Prostate gland (tissue), 2 donors: ENCODE results near the gene HNRNPL.

Experiments used
- POLR2AphosphoS5 ChIP-seq: sonication (generic); formaldehyde crosslinking; IDR thresholded peaks from one replicate; pipeline ENCODE4 v1.6.1; 2017; ENCODE audit warnings: antibody characterized with exemption
- TF ChIP-seq, protein P1 (sequence below), 4 experiments: fragments of 200-600 bp in 2 of 4; fragments of 450-650 bp in 2 of 4; sonication (generic) in 2 of 4; IDR thresholded peaks; 1 replicate in 3 of 4; 2 replicates in 1 of 4; pipeline ENCODE4 v1.5.1; 2016 to 2019; ENCODE audit warnings: antibody characterized with exemption in 4 of 4, mild to moderate bottlenecking in 2 of 4, moderate library complexity in 2 of 4

DNA sequence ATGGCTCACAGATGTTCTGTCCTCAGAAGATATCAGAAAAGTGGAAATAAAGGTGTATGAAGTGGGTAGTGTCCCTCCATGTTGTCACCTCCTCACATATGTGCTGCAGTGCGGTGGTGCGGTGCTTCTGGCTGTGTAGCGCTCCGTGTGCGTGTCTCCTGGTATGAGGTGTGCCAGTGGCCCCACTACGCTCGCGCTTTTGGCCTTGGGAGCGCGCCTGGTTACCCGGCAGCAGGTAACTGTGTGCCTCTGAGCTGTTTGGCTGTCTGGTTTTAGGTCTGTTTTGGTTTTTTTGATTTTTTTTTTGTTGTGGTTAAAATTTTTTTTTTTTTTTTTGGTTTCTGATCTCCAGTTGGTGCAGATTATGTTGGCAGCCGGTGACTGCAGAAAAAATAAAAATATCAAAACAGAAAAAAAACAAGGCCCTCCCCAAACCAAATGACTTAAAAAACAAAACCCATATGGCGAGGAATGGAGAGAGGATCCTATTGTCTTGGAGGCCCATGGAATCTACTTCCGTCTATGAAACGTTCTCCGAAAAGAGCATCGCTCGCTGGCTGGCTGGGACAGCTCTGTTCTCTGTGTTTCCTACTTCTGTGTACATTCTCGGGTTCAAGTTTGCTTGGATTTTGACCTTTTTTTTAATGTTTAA lies 7.9 kb downstream of the HNRNPL start:
- TF ChIP-seq, protein P1, sequence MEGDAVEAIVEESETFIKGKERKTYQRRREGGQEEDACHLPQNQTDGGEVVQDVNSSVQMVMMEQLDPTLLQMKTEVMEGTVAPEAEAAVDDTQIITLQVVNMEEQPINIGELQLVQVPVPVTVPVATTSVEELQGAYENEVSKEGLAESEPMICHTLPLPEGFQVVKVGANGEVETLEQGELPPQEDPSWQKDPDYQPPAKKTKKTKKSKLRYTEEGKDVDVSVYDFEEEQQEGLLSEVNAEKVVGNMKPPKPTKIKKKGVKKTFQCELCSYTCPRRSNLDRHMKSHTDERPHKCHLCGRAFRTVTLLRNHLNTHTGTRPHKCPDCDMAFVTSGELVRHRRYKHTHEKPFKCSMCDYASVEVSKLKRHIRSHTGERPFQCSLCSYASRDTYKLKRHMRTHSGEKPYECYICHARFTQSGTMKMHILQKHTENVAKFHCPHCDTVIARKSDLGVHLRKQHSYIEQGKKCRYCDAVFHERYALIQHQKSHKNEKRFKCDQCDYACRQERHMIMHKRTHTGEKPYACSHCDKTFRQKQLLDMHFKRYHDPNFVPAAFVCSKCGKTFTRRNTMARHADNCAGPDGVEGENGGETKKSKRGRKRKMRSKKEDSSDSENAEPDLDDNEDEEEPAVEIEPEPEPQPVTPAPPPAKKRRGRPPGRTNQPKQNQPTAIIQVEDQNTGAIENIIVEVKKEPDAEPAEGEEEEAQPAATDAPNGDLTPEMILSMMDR (IDR thresholded peaks at IDR 0.05), result no peak
- TF ChIP-seq POLR2AphosphoS5, result no peak
